Measurements from ENCODE around the gene TLE3.

TLE3 gene

DNA sequence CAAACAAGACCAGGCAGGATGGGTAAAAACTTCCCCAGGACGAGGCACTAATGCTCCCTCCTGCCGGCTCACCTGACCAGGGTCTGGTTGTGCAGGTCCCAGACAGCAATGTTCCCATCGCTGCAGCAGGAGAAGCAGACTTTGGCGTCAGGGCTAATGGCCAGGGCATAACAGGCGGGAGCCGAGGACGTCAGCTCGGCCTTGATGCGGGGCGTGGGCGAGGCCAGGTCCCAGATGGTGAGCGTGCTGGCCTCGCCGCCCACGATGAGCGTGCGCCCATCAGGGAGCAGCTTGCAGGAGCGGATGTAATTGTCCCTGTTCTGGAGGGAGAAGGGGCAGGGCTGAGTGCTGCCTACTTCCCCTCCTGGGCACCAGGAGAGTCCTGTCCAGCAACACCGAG is 43.4 kb downstream of the TLE3 start:
- FAIRE-seq (no peak), DNase-seq (ENCODE audit: insufficient read length, low spot score) (no peak)
- no peak for TF ChIP-seq POLR2A (IDR thresholded peaks at IDR 0.05; ENCODE audit: low read depth, low read length)

DNA sequence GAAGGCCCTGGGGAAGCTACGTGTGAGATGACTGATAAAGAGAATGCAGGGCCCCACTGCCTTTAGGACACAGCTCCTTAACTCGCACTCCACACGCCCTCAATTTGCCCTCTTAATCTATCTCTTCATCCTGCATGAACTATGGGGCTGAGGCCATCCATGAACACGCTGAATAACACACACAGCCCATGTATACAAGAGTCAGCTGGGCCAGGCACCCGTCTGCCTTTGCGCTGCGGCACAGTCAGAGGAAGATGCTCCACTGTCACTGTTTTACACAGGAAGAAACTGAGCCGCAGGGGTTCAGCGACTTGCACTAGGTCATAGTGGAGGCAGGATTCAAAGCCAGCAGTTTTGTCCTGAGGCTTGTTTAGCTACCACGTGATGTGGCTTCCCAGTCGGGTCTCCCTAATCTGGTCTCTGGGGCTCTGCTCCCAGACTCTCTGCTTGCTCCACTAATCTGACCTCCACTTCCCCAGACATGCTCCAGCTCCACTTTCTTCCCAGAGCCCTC is 43.9 kb downstream of the TLE3 start:
- no peak for TF ChIP-seq POLR2A (IDR thresholded peaks at IDR 0.05; ENCODE audit: low read depth, low read length)
- no peak for FAIRE-seq
- DNase-seq (ENCODE audit: insufficient read length, low spot score): no peak

DNA sequence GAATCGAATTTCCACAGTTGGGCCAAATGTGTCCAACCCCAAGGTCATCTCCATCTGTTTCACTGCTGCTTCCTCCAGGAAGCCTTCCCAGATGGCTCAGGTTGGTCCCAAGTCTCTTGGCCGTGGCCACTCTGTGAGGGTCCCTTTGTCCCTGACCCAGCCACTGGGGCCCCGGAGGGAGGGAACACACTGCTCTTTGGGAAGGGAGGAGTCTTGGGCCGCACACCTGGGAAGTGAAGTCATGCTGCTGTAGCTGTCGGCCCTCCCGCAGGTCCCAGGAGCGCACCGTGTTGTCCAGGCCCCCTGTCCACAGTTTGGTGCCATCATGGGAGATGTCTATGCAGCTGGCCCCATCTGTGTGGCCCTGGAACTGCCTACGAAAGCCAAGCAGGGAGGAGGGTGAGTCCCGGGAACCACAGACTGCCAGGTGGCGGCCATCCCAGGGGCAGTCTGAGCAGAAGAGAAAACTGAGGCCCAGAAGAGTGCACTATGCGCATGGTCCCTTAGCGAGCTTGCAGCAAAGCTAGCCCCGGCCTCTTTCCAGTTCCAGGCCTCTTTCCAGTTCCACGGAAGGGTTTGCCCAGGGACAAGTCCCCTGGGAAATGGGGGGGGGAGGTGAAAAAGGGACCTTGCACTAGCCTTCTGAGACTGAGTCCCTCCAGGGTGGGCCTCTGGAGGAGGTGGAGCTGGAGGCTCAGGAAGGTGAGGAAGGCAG is 44.6 kb downstream of the TLE3 start:
- DNase-seq (ENCODE audit: insufficient read length, low spot score): no peak
- TF ChIP-seq POLR2A (IDR thresholded peaks at IDR 0.05; ENCODE audit: low read depth, low read length): no peak
- no peak for FAIRE-seq

DNA sequence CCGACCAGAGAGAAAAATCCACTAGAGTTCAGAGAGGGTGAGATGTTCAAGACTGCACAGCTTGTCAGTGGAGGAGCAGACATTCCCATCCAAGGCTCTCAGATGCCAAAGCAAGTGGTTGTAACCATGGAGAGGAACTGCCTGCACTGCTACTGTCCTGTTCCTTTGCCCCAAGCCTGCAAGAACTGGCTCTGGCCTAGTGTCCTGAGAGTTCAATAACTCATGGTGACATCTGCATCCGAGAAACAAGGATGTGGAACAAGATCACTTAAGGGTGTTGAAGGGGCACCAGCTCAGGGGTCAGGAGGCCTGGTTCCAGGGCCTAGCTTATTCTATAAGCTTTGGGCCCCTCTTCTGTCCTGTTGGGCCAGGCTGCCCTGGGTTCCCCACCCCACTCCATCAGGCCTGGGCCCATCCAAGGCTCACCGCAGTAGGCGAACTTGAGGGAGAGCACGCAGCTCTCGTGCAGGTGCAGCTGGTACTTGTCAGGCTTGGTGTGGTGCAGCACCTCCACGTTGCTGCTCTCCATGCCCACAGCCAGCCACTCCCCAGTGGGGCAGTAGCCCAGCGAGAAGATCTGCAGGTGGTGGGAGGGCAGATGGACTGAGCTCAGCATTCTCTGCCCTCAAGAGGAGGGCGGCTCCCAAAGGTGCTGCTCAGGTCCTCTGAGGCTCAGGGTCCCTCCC is 45.6 kb downstream of the TLE3 start:
- no peak for TF ChIP-seq POLR2A (IDR thresholded peaks at IDR 0.05; ENCODE audit: low read depth, low read length)
- no peak for FAIRE-seq
- no peak for DNase-seq (ENCODE audit: insufficient read length, low spot score)

DNA sequence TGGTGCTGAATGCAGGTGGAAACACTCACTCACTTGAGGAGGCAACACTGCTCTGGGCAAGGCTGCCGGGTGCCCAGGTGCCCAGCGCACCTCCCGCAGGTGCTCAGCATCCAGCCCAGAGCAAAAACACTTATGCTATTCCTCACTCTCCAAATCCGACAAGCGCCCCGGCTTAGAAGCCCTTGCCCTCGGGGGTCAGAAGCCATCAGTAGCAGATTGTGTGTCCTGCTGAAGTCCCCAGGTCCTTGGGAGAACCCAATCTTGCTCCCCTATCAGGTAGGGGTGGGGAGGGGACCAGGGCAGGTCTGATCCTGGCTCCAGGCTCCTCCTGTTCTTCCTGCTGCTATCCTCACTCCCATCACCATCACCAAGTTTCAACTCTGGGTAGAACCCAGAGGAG is 46.7 kb downstream of the TLE3 start:
- FAIRE-seq (no peak), DNase-seq (ENCODE audit: insufficient read length, low spot score) (no peak)
- no peak for TF ChIP-seq POLR2A (IDR thresholded peaks at IDR 0.05; ENCODE audit: low read depth, low read length)

DNA sequence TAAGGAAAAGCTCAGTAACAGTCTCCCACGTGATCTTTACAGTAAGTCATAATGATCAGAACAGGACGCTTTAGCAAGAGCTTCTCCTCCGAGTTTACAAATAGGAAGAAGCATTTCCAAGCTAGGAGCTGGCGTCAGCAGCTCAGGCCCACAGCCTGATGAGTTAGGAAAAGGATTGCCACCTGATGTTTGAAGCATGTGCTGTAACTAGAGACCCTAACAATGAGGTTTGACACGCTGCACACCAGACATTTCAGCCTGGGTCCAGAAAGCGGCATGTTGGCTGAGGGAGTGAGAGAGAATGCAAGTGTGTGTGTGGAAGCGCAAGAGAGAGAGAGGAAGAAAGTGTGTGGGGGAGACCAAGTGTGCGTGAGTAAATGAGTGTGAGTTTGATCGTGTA is 47.3 kb downstream of the TLE3 start:
- no peak for FAIRE-seq
- no peak for TF ChIP-seq POLR2A (IDR thresholded peaks at IDR 0.05; ENCODE audit: low read depth, low read length)
- DNase-seq (ENCODE audit: insufficient read length, low spot score): no peak

DNA sequence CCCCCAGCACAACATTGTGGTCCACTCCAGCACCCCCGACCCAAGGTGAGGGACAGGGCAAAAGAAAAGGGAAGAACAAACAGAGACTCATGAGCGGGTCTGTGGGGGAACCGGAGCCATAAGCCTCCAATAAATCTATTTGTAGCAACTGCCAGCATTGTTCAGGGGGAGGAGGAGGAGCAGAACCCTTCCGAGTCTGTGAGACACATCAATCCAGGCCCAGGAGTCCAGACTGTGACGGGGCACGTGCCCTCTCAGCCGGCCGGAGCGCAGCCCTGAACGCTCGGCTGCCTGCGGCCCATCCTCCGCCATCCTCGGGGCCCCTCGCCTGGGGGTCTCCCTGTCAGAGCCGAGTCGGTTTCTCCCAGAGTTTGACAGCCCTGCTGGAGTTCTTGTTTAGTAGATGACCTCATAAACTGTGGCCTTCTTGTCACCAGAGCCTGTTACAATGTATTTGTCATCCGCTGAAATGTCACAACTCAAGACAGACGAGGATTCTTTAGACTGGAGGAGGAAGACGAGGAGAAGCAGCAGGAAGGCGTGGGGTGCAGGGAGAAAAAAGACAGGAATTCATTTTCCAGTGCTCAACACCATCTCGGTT is 47.9 kb downstream of the TLE3 start:
- no peak for TF ChIP-seq POLR2A (IDR thresholded peaks at IDR 0.05; ENCODE audit: low read depth, low read length)
- no peak for FAIRE-seq
- no peak for DNase-seq (ENCODE audit: insufficient read length, low spot score)

DNA sequence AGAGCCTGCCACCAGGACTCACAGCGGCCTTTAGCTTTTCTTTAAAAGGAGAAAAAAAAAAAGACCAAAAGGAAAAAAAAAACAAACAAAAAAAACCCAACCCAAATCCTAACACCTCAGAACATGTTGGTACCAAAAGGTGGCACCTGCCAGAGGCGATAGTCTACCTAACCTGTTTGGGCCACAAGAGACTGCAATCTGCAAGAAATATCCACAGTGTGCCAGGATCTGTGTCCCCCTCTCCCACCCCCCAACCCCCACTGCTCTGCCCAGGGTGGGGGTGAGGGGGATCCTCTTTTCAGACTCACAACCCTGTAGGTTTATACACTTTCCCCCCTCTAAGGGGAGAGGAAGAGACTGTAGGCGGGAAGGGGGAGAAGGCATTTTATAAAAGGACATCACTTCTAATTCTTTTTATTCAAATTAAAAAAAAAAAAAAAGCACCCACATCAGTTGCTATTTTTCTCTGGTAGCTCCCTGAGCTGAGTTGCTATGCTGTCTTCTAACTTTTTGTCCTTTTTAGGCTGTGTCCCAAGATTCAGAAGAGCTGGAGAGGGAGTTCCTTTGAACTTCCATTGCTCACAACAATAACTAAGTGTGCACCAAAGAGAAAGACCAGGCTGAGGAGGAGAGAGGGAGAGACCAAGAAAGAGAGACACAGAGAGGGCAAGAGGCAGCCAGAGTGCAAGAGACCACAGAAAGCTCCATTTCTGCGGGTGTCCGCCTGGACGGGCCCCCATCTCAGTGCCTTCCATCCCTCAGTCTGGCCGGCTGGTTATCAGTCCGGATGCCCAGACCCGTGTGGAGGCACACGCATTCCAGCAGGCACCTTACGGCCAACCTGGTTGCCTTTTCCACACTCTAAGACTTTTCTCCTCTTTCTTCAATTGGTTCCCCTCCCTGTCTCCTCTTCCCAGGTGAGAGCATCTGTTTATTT is 48.9 kb downstream of the TLE3 start:
- no peak for DNase-seq (ENCODE audit: insufficient read length, low spot score)
- FAIRE-seq: no peak
- TF ChIP-seq POLR2A (IDR thresholded peaks at IDR 0.05; ENCODE audit: low read depth, low read length): no peak

DNA sequence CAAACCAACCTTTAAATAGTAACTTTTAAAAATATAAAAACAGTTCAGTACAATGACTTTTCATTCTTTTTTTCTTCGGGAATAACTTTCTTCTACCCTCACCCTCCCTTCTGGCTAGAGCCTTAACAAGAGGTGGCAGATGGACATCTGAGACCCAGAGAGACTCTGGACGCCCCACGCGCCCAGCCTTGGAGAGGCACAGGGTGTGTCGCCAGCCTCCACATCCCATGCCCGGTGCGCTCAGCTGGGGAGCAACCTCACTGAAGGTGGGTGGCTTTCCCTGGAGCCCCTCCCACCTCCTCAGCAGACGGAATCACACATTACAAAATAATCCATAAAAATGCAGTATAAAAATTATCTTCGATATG is 49.5 kb downstream of the TLE3 start:
- DNase-seq (ENCODE audit: insufficient read length, low spot score) (no peak), FAIRE-seq (no peak)
- no peak for TF ChIP-seq POLR2A (IDR thresholded peaks at IDR 0.05; ENCODE audit: low read depth, low read length)

DNA sequence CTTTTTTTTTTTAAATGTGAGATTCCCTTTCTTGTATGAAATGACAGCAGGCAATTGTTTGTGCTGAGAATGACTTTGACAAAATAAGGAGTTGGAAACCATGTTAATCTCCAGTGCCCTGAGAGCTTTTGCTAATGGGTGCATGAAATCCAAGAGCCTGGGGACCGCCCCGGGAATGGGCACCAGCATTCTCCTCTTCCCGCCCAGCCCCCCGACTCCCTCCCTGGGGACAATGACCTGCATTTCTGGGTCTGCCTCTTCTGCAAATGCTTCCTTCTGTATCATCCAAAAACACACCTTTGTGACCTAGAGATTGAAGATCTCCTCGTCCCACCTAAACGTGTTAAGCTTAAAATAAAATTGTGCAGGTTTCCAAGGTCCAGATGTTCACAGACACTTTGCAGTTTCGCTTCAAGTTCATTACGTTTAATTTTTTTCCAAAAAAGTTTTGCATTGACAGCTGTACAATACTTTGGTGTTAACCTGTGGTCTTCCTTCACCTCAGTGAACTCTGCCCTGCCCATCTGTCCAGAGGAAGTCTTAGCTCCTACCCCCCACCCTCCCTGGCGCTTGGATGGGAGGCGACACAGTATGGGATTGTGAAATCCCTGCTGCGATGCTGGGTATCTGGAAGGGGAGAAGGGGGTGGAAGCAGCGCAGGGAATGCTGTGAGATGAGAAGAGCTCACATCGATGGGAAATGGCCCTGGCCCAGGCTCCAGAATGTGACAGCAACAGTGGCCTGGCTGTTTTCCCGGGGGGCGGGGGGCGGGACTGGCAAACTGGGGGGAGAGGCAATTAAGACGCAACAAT is 50.1 kb downstream of the TLE3 start:
- FAIRE-seq (no peak), DNase-seq (ENCODE audit: insufficient read length, low spot score) (no peak)
- TF ChIP-seq POLR2A (IDR thresholded peaks at IDR 0.05; ENCODE audit: low read depth, low read length): no peak

DNA sequence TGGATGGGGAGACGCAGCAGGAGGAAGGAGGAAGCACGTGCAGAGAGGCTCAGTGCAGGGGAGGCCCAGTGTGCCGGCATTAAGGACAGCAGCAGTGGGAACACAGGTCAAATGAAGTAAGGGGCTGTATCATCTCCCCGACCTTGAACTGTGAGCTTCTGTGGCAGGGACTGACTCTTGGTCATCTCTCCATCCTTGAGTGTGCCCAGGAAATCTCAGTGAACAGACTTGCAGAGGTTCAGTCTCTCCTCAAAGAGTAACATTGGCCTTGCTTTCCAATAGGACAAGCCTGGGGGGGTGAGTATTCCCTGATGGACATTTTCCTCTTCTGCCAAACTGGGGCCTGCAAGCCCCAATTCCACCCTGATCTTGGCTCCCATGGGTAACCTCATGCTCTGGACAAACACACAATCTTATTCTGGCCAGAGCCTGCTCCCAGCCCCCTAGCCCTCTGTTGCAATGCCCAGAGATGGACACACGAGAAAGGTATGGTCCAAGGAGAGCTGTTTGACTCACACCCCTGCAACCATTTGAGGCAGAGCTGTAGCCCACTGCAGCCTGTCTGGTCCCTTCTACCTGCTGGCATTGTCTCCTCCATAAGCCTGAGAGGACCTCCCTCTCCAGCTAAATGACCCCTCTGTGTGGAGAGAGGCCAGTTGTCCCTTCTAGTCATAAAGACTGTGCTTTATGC is 50.9 kb downstream of the TLE3 start:
- no peak for DNase-seq (ENCODE audit: insufficient read length, low spot score)
- no peak for TF ChIP-seq POLR2A (IDR thresholded peaks at IDR 0.05; ENCODE audit: low read depth, low read length)
- FAIRE-seq: no peak

DNA sequence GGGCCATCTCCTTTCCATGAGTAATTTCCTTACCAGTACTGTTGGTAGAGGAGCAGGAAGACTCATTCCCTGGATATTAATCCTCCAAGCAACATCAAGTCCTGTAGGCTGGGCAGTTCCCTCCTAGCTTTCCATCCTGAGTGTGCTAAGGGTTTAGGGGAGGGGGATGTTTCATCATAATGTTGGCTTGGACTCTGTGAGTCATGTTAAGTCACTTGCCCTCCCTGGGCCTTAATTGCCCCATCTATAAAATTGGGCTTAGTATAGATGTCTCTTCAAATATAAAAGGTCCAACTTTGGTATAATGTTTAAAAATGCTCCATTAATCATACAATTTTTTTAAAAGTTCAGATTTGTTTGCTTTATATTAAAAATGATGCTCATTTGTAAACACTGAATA is 52.7 kb downstream of the TLE3 start:
- TF ChIP-seq POLR2A (IDR thresholded peaks at IDR 0.05; ENCODE audit: low read depth, low read length): no peak
- DNase-seq (ENCODE audit: insufficient read length, low spot score) (no peak), FAIRE-seq (no peak)

Measured in H54 (cell line).